HEK293T (cell line): ENCODE results near the gene PAX7.

Source experiments
- BHLHE40 ChIP-seq: fragments of 450-650 bp; IDR thresholded peaks from 2 replicates; pipeline ENCODE4 v1.6.1; 2016; ENCODE audit warnings: mild to moderate bottlenecking, moderate library complexity, borderline replicate concordance
- ELF4 ChIP-seq: fragments of 450-650 bp; IDR thresholded peaks from 2 replicates; pipeline ENCODE4 v1.6.1; 2017; ENCODE audit warnings: antibody characterized with exemption
- FOXK2 ChIP-seq: fragments of 450-650 bp; IDR thresholded peaks from 2 replicates; pipeline ENCODE4 v1.6.1; 2016; ENCODE audit warnings: mild to moderate bottlenecking
- SP1 ChIP-seq: fragments of 450-650 bp; IDR thresholded peaks from 2 replicates; pipeline ENCODE4 v1.6.1; 2017
- SUZ12 ChIP-seq: fragments of 450-650 bp; IDR thresholded peaks from 2 replicates; pipeline ENCODE4 v1.6.1; 2016; ENCODE audit warnings: mild to moderate bottlenecking
- TARDBP ChIP-seq: fragments of 450-650 bp; IDR thresholded peaks from 2 replicates; pipeline ENCODE4 v1.6.1; 2016
- ZNF384 ChIP-seq: fragments of 450-650 bp; IDR thresholded peaks from 2 replicates; pipeline ENCODE4 v1.6.1; 2016

GRCh38 chr1:18796950-18797349 is 166.3 kb downstream of the PAX7 start:
- TF ChIP-seq SUZ12, result no peak
- no peak for TF ChIP-seq ELF4
- TF ChIP-seq ZNF384, result no peak
- TF ChIP-seq TARDBP, result no peak
- no peak for TF ChIP-seq SP1
- TF ChIP-seq BHLHE40, result no peak
- TF ChIP-seq FOXK2, result no peak
